ENCODE data around the gene CADM1. TPM values are rescaled to one million over a fixed set of nuclear protein-coding genes. Genes with fewer than 3 reads are reported as not detected.

The CADM1 gene
- total and polyA plus RNA-seq, 9 of the 15 experiments (the other 6 are each of a cell fraction or from before 2014, with no cell fraction given): 0.42 TPM; not detected in 8

- TF ChIP-seq, protein P1, sequence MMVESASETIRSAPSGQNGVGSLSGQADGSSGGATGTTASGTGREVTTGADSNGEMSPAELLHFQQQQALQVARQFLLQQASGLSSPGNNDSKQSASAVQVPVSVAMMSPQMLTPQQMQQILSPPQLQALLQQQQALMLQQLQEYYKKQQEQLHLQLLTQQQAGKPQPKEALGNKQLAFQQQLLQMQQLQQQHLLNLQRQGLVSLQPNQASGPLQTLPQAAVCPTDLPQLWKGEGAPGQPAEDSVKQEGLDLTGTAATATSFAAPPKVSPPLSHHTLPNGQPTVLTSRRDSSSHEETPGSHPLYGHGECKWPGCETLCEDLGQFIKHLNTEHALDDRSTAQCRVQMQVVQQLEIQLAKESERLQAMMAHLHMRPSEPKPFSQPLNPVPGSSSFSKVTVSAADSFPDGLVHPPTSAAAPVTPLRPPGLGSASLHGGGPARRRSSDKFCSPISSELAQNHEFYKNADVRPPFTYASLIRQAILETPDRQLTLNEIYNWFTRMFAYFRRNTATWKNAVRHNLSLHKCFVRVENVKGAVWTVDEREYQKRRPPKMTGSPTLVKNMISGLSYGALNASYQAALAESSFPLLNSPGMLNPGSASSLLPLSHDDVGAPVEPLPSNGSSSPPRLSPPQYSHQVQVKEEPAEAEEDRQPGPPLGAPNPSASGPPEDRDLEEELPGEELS (CRISPR knock-in tag; IDR thresholded peaks at IDR 0.05; ENCODE audit: borderline replicate concordance): no peak
- TF ChIP-seq TRIM28 (IDR thresholded peaks at IDR 0.05) (no peak), PHF20 (IDR thresholded peaks at IDR 0.05; ENCODE audit: partially characterized antibody) (no peak), SNAPC5 (CRISPR knock-in tag; IDR thresholded peaks at IDR 0.05) (no peak)
Measured at GRCh38 chr11:115193914-115194801, 310.1 kb downstream of the CADM1 start (continued).

GRCh38 chr11:115191761-115192160, 312.5 kb downstream of the CADM1 start:
- Histone ChIP-seq H3K4me1 (replicated peaks in 1 of 2; ENCODE audit: control insufficient read depth in 2 of 2, insufficient read depth in 2 of 2, low read length in 2 of 2) (no peaks in the 10 kb centered on the region), H3K27me3 (ENCODE audit: control insufficient read depth in 2 of 2, insufficient read depth in 2 of 2, low read length in 2 of 2) (no peaks in the 10 kb centered on the region), H3K27ac (ENCODE audit: extremely low read depth, low read depth, low read length) (no peak overlapping the region), H3K9ac (ENCODE audit: insufficient read depth in 1 of 2, low read depth in 2 of 2, low read length in 2 of 2) (no peak overlapping the region), H4K20me1 (replicated peaks; ENCODE audit: control insufficient read depth, insufficient read depth, low read length) (no peaks in the 10 kb centered on the region), H3K36me3 (ENCODE audit: control insufficient read depth, insufficient read depth, low read length) (no peaks in the 10 kb centered on the region), H3K9me3 (replicated peaks; ENCODE audit: control insufficient read depth, insufficient read depth, low read depth, low read length) (no peaks in the 10 kb centered on the region), H3K9me1 (ENCODE audit: control insufficient read depth, insufficient read depth, low read length) (no peaks in the 10 kb centered on the region), H3K4me3 (no peak overlapping the region), H2AFZ (ENCODE audit: low read depth, low read length) (no peak overlapping the region), H3K4me2 (ENCODE audit: insufficient read depth, low read length) (no peak overlapping the region), H3K79me2 (ENCODE audit: control insufficient read depth, insufficient read depth, low read length) (no peaks in the 10 kb centered on the region)
- DNase-seq (ENCODE audit: extremely low read depth in 1 of 4, low spot score in 3 of 4) (no peak), FAIRE-seq (no peak), ATAC-seq (no peak)
- ChIA-PET POLR2A (no interaction called here), CTCF (ENCODE audit: low intra/inter-chr PET ratio) (no interaction called here)
- no TSS peak for BruUV-seq (replicated peaks)
- in situ Hi-C loops (cut with MboI): no loop called here
- intact Hi-C loops (cut with micrococcal nuclease): no loop called here
- TF ChIP-seq NCOA6 (IDR thresholded peaks at IDR 0.05): no peak
- no peak for TF ChIP-seq ZKSCAN1 (IDR thresholded peaks at IDR 0.05; ENCODE audit: low read depth, low read length)
- no peak for TF ChIP-seq NFRKB (IDR thresholded peaks at IDR 0.05; ENCODE audit: low read depth)
- TF ChIP-seq TAF1 (IDR thresholded peaks at IDR 0.05; ENCODE audit: control insufficient read depth, extremely low read depth, insufficient read depth, low read length, severe bottlenecking): no peak
- TF ChIP-seq IFI16 (CRISPR knock-in tag; IDR thresholded peaks at IDR 0.05): no peak
- TF ChIP-seq RCOR1 (IDR thresholded peaks at IDR 0.05; ENCODE audit: borderline replicate concordance in 1 of 2, low read depth in 2 of 2, low read length in 2 of 2): no peak
- TF ChIP-seq KLF16 (IDR thresholded peaks at IDR 0.05): no peak
- TF ChIP-seq KDM4B (IDR thresholded peaks at IDR 0.05; ENCODE audit: borderline replicate concordance in 2 of 2, low read depth in 1 of 2): no peak
- TF ChIP-seq, protein P2, sequence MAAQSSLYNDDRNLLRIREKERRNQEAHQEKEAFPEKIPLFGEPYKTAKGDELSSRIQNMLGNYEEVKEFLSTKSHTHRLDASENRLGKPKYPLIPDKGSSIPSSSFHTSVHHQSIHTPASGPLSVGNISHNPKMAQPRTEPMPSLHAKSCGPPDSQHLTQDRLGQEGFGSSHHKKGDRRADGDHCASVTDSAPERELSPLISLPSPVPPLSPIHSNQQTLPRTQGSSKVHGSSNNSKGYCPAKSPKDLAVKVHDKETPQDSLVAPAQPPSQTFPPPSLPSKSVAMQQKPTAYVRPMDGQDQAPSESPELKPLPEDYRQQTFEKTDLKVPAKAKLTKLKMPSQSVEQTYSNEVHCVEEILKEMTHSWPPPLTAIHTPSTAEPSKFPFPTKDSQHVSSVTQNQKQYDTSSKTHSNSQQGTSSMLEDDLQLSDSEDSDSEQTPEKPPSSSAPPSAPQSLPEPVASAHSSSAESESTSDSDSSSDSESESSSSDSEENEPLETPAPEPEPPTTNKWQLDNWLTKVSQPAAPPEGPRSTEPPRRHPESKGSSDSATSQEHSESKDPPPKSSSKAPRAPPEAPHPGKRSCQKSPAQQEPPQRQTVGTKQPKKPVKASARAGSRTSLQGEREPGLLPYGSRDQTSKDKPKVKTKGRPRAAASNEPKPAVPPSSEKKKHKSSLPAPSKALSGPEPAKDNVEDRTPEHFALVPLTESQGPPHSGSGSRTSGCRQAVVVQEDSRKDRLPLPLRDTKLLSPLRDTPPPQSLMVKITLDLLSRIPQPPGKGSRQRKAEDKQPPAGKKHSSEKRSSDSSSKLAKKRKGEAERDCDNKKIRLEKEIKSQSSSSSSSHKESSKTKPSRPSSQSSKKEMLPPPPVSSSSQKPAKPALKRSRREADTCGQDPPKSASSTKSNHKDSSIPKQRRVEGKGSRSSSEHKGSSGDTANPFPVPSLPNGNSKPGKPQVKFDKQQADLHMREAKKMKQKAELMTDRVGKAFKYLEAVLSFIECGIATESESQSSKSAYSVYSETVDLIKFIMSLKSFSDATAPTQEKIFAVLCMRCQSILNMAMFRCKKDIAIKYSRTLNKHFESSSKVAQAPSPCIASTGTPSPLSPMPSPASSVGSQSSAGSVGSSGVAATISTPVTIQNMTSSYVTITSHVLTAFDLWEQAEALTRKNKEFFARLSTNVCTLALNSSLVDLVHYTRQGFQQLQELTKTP (IDR thresholded peaks at IDR 0.05; ENCODE audit: low read depth in 1 of 2, partially characterized antibody in 2 of 2): no peak
- TF ChIP-seq NCOA2 (IDR thresholded peaks at IDR 0.05; ENCODE audit: partially characterized antibody in 2 of 2): no peak

Data from K562 (cell line).